Measurements from ENCODE around the gene WFIKKN2. TPM values are rescaled to one million over a fixed set of nuclear protein-coding genes. Genes with fewer than 3 reads are reported as not detected.
A peak's percentile ranks its signal among the peaks of the same experiment; 100 is the strongest.

WFIKKN2 gene
- total and polyA plus RNA-seq, 2 of the 13 experiments (the other 11 are each of a cell fraction or from before 2014, with no cell fraction given) = not detected

DNA sequence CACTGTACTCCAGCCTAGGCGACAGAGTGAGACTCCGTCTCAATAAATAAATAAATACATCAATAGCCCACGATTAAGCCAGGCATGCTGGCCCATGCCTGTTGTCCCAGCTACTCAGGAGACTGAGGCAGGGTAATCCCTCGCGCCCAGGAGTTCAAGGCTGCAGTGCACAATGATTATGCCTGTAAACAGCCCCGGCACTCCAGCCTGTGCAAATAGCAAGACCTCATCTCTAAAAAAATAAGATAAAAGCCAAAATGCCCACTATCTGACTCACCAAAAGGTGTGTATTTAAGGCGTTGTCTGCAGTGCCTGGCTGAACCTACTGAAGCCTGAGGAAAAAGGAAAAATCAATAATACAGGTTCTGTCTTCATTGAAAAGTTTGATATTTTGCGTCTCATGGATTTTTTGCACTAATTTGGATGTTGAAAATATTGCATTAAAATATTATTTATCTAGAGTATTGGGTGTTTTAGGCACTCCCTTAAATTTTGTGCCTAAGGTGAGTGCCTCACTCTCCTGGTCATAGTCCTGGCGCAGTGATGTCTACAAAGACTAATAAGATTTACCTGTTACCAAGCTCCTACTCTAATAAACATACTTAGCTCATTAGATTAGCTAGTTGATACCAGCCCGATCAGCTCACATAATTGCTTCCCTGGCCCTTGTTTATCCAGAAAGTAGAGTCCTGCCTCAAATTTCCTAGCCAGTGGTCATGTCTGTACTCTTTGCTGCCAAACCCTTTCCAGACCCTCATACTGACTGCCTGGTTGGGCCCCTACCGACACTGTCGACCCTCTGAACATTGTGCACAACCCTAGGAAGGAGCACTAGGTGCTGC, 55.5 kb downstream of the WFIKKN2 start (continued):
- peak; percentile 93 for TF ChIP-seq ZSCAN25 (CRISPR knock-in tag; IDR thresholded peaks at IDR 0.05)
- TF ChIP-seq TP53 (CRISPR knock-in tag; conservative IDR thresholded peaks at IDR 0.05) = no peak
- TF ChIP-seq ZNF777 (CRISPR knock-in tag; IDR thresholded peaks at IDR 0.05) = no peak
- no peak; the same call in 1 of the 2 replicates for TF ChIP-seq ZSCAN22 (CRISPR knock-in tag; IDR thresholded peaks at IDR 0.05)
- no peak; the same call in 1 of the 2 replicates for TF ChIP-seq ZNF775 (CRISPR knock-in tag; IDR thresholded peaks at IDR 0.05; ENCODE audit: borderline replicate concordance)
- TF ChIP-seq, protein P1, sequence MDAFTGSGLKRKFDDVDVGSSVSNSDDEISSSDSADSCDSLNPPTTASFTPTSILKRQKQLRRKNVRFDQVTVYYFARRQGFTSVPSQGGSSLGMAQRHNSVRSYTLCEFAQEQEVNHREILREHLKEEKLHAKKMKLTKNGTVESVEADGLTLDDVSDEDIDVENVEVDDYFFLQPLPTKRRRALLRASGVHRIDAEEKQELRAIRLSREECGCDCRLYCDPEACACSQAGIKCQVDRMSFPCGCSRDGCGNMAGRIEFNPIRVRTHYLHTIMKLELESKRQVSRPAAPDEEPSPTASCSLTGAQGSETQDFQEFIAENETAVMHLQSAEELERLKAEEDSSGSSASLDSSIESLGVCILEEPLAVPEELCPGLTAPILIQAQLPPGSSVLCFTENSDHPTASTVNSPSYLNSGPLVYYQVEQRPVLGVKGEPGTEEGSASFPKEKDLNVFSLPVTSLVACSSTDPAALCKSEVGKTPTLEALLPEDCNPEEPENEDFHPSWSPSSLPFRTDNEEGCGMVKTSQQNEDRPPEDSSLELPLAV (CRISPR knock-in tag; conservative IDR thresholded peaks at IDR 0.05; ENCODE audit: low read depth) = no peak
- no peak for TF ChIP-seq KLF12 (CRISPR knock-in tag; IDR thresholded peaks at IDR 0.05; ENCODE audit: borderline replicate concordance)
- no peak for TF ChIP-seq ZNF720 (CRISPR knock-in tag; IDR thresholded peaks at IDR 0.05)
- peak; percentile 57; the same call in 1 of the 2 replicates for TF ChIP-seq SSRP1 (CRISPR knock-in tag; IDR thresholded peaks at IDR 0.05)
- TF ChIP-seq, protein P2, sequence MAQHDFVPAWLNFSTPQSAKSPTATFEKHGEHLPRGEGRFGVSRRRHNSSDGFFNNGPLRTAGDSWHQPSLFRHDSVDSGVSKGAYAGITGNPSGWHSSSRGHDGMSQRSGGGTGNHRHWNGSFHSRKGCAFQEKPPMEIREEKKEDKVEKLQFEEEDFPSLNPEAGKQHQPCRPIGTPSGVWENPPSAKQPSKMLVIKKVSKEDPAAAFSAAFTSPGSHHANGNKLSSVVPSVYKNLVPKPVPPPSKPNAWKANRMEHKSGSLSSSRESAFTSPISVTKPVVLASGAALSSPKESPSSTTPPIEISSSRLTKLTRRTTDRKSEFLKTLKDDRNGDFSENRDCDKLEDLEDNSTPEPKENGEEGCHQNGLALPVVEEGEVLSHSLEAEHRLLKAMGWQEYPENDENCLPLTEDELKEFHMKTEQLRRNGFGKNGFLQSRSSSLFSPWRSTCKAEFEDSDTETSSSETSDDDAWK (CRISPR knock-in tag; IDR thresholded peaks at IDR 0.05) = no peak
- no peak for TF ChIP-seq AGO2 (optimal IDR thresholded peaks at IDR 0.05; ENCODE audit: low read depth, low read length)
- TF ChIP-seq HOXA7 (CRISPR knock-in tag; IDR thresholded peaks at IDR 0.05) = no peak
- TF ChIP-seq, protein P3, sequence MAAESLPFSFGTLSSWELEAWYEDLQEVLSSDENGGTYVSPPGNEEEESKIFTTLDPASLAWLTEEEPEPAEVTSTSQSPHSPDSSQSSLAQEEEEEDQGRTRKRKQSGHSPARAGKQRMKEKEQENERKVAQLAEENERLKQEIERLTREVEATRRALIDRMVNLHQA (CRISPR knock-in tag; IDR thresholded peaks at IDR 0.05) = no peak
- TF ChIP-seq, protein P4, sequence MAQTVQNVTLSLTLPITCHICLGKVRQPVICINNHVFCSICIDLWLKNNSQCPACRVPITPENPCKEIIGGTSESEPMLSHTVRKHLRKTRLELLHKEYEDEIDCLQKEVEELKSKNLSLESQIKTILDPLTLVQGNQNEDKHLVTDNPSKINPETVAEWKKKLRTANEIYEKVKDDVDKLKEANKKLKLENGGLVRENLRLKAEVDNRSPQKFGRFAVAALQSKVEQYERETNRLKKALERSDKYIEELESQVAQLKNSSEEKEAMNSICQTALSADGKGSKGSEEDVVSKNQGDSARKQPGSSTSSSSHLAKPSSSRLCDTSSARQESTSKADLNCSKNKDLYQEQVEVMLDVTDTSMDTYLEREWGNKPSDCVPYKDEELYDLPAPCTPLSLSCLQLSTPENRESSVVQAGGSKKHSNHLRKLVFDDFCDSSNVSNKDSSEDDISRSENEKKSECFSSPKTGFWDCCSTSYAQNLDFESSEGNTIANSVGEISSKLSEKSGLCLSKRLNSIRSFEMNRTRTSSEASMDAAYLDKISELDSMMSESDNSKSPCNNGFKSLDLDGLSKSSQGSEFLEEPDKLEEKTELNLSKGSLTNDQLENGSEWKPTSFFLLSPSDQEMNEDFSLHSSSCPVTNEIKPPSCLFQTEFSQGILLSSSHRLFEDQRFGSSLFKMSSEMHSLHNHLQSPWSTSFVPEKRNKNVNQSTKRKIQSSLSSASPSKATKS (CRISPR knock-in tag; IDR thresholded peaks at IDR 0.05) = no peak
- no peak for TF ChIP-seq ZNF839 (CRISPR knock-in tag; IDR thresholded peaks at IDR 0.05; ENCODE audit: borderline replicate concordance)
- TF ChIP-seq, protein P5, sequence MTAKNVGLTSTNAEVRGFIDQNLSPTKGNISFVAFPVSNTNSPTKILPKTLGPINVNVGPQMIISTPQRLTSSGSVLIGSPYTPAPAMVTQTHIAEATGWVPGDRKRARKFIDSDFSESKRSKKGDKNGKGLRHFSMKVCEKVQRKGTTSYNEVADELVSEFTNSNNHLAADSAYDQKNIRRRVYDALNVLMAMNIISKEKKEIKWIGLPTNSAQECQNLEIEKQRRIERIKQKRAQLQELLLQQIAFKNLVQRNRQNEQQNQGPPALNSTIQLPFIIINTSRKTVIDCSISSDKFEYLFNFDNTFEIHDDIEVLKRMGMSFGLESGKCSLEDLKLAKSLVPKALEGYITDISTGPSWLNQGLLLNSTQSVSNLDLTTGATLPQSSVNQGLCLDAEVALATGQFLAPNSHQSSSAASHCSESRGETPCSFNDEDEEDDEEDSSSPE (CRISPR knock-in tag; IDR thresholded peaks at IDR 0.05) = 0 out of 2 replicates have a peak, but pooled peaks have one; percentile 35
